Caco-2 (cell line): Measurements from ENCODE around the gene MMP17. TPM values are rescaled to one million over a fixed set of nuclear protein-coding genes. Genes with fewer than 3 reads are reported as not detected.

Experiments used
- BruUV-seq: library from RNA; stranded (reverse); fragments of 400-500 nt; replicated peaks from 2 replicates; lab custom pipeline; 2021; lab: Mats Ljungman, UMichigan
- CTCF ChIA-PET: fragments of 300-600 bp; sonication (Branson Sonifier 250); formaldehyde crosslinking; loops from one replicate; lab custom pipeline; 2022; ENCODE audit warnings: antibody characterized with exemption; lab: Charles Lee
- POLR2A ChIA-PET: fragments of 300-600 bp; sonication (Branson Sonifier 250); formaldehyde crosslinking; loops from one replicate; lab custom pipeline; 2022; ENCODE audit warnings: antibody characterized with exemption; lab: Charles Lee
- DNase-seq, 2 experiments: peaks; one replicate each; pipeline versions ENCODE4 v3.0.0 to v3.0.0-alpha.2; 2020 to 2022
- H3K27me3 ChIP-seq: replicated peaks from 2 replicates; pipeline ENCODE4 v1.6.0; 2011; ENCODE audit warnings: low read length; ENCODE audit not compliant: control insufficient read depth, insufficient read depth
- H3K36me3 ChIP-seq: 2 replicates; pipeline ENCODE4 v1.5.1; 2011; ENCODE audit warnings: low read length; ENCODE audit not compliant: control insufficient read depth, insufficient read depth
- H3K4me1 ChIP-seq: fragments of 250-450 bp; sonication (Bioruptor Pico); 2 replicates; pipeline ENCODE4 v1.5.1; 2020; ENCODE audit warnings: mild to moderate bottlenecking
- H3K4me3 ChIP-seq: 2 replicates; pipeline ENCODE4 v1.5.1; 2011; ENCODE audit warnings: low read depth, mild to moderate bottlenecking, control low read depth, low read length
- H3K9me3 ChIP-seq: fragments of 250-450 bp; sonication (Bioruptor Pico); 2 replicates; pipeline ENCODE4 v1.5.1; 2020; ENCODE audit warnings: mild to moderate bottlenecking, moderate library complexity
- H3K27ac Mint-ChIP-seq: one replicate; pipeline ENCODE4 v1.8.0; 2022; ENCODE audit warnings: mixed read lengths; ENCODE audit not compliant: unreplicated experiment
- H3K27me3 Mint-ChIP-seq: one replicate; pipeline ENCODE4 v1.8.0; 2022; ENCODE audit warnings: mixed read lengths; ENCODE audit not compliant: insufficient read depth, unreplicated experiment
- H3K36me3 Mint-ChIP-seq: one replicate; pipeline ENCODE4 v1.8.0; 2022; ENCODE audit warnings: mild to moderate bottlenecking, mixed read lengths; ENCODE audit not compliant: insufficient read depth, unreplicated experiment
- H3K4me1 Mint-ChIP-seq: one replicate; pipeline ENCODE4 v1.8.0; 2022; ENCODE audit warnings: low read depth, mixed read lengths; ENCODE audit not compliant: unreplicated experiment
- H3K4me3 Mint-ChIP-seq: one replicate; pipeline ENCODE4 v1.8.0; 2022; ENCODE audit warnings: mild to moderate bottlenecking, moderate library complexity, mixed read lengths; ENCODE audit not compliant: unreplicated experiment
- H3K9me3 Mint-ChIP-seq: one replicate; pipeline ENCODE4 v1.8.0; 2022; ENCODE audit warnings: mixed read lengths; ENCODE audit not compliant: unreplicated experiment
- intact Hi-C: fragments of 100-400 bp; cut with micrococcal nuclease; formaldehyde crosslinking; loops from one replicate; pipeline ENCODE4 v1.10.0; 2022; ENCODE audit not compliant: unreplicated experiment
- total RNA-seq: library from RNA; stranded (reverse); gene quantifications from 2 replicates; pipeline ENCODE4 v1.2.3, GENCODE V29; 2022
- TF ChIP-seq, protein P1 (sequence below), 2 experiments: fragments of 200-600 bp in 1 of 2; IDR thresholded peaks; 1 replicate in 1 of 2; 2 replicates in 1 of 2; pipeline versions ENCODE4 v1.5.1 to v1.8.0; 2011 to 2022; ENCODE audit warnings: antibody characterized with exemption in 1 of 2, control low read depth in 1 of 2, inconsistent platforms in 1 of 2, low read depth in 1 of 2, low read length in 1 of 2, mild to moderate bottlenecking in 1 of 2, moderate library complexity in 1 of 2; ENCODE audit not compliant: insufficient read depth in 1 of 2, severe bottlenecking in 1 of 2, unreplicated experiment in 1 of 2

MMP17 gene
- total RNA-seq, 1 experiment from 2014 or later = 4.6 TPM

GRCh38 chr12:131786331-131786730 lies 41.9 kb upstream of the MMP17 start:
- no peaks in the 10 kb centered on the region for H3K9me3 ChIP-seq
- Mint-ChIP-seq H3K4me1 (no peaks in the 10 kb centered on the region), H3K4me3 (no peak overlapping the region), H3K27me3 (no peaks in the 10 kb centered on the region), H3K36me3 (peaks cover 49% of the 10 kb centered on the region), H3K27ac (no peak overlapping the region), H3K9me3 (no peaks in the 10 kb centered on the region)
- no peak overlapping the region for H3K4me3 ChIP-seq
- POLR2A ChIA-PET = no interaction called here
- TF ChIP-seq, protein P1, sequence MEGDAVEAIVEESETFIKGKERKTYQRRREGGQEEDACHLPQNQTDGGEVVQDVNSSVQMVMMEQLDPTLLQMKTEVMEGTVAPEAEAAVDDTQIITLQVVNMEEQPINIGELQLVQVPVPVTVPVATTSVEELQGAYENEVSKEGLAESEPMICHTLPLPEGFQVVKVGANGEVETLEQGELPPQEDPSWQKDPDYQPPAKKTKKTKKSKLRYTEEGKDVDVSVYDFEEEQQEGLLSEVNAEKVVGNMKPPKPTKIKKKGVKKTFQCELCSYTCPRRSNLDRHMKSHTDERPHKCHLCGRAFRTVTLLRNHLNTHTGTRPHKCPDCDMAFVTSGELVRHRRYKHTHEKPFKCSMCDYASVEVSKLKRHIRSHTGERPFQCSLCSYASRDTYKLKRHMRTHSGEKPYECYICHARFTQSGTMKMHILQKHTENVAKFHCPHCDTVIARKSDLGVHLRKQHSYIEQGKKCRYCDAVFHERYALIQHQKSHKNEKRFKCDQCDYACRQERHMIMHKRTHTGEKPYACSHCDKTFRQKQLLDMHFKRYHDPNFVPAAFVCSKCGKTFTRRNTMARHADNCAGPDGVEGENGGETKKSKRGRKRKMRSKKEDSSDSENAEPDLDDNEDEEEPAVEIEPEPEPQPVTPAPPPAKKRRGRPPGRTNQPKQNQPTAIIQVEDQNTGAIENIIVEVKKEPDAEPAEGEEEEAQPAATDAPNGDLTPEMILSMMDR (IDR thresholded peaks at IDR 0.05; ENCODE audit: insufficient read depth in 1 of 2, low read depth in 1 of 2, low read length in 1 of 2, severe bottlenecking in 1 of 2, unreplicated experiment in 1 of 2) = no peak
- DNase-seq = no peak
- BruUV-seq = no TSS peak
- no peaks in the 10 kb centered on the region for H3K36me3 ChIP-seq
- intact Hi-C loops = no loop called here
- H3K27me3 ChIP-seq = no peaks in the 10 kb centered on the region
- CTCF ChIA-PET = no interaction called here
- H3K4me1 ChIP-seq = no peaks in the 10 kb centered on the region

DNA sequence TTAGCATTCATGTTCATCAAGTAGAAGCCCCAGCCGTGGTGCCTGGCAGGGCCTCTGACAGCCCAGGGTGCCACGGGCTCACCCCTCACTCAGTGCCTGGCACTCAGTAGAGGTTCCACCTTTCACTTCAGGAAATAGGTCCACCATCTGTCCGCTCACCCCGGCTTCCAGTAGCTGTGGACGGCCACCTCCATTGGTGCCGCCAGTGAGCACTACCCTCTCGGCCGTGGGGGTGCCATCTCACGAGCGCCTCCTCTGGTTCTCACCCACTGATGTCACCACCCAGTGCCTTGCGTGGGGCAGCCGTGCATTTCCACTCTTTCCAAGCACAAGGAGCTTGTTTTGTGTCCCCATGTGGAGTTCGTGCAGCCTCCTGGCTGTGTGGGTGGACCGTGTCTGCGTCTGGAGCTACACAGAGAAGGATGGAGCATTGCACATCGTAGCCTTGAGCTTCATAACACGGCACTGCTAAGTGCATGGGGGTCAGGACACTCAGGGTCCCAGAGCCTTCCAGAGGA lies 41.0 kb upstream of the MMP17 start:
- no peak overlapping the region for H3K4me3 ChIP-seq
- H3K9me3 Mint-ChIP-seq = no peaks in the 10 kb centered on the region
- H3K36me3 ChIP-seq = no peaks in the 10 kb centered on the region
- CTCF ChIA-PET = no interaction called here
- no peak overlapping the region for H3K27ac Mint-ChIP-seq
- TF ChIP-seq, protein P1 (IDR thresholded peaks at IDR 0.05; ENCODE audit: insufficient read depth in 1 of 2, low read depth in 1 of 2, low read length in 1 of 2, severe bottlenecking in 1 of 2, unreplicated experiment in 1 of 2) = no peak
- H3K4me1 ChIP-seq = no peaks in the 10 kb centered on the region
- no peak overlapping the region for H3K4me3 Mint-ChIP-seq
- POLR2A ChIA-PET = no interaction called here
- H3K27me3 Mint-ChIP-seq = no peaks in the 10 kb centered on the region
- H3K27me3 ChIP-seq = no peaks in the 10 kb centered on the region
- H3K36me3 Mint-ChIP-seq = peaks cover 48% of the 10 kb centered on the region
- intact Hi-C loops = no loop called here
- no peak for DNase-seq
- no peaks in the 10 kb centered on the region for H3K9me3 ChIP-seq
- BruUV-seq = no TSS peak
- H3K4me1 Mint-ChIP-seq = no peaks in the 10 kb centered on the region

DNA sequence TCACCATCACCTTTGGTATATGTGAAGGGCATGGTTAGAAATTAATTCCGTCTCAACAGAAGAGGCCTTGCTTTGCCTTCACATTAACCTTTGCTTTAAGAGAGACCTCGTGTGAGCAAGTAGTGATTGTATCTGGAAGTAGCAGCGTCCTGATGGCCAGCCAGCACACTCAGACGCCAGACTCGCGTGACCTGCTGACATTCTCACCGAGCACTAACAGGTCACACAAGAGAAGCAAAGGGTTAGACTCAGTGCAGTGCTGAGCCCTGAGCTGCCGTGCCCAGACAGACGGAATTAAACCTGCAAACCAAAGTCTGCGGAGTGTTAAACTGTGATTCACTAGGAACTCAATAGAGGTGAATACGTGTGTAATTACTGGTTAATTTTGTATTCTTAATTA lies 40.1 kb upstream of the MMP17 start:
- Mint-ChIP-seq H3K4me1 (no peaks in the 10 kb centered on the region), H3K9me3 (no peaks in the 10 kb centered on the region), H3K4me3 (no peak overlapping the region), H3K27ac (no peak overlapping the region), H3K27me3 (no peaks in the 10 kb centered on the region), H3K36me3 (peaks cover 48% of the 10 kb centered on the region)
- POLR2A ChIA-PET = no interaction called here
- H3K4me3 ChIP-seq = no peak overlapping the region
- H3K27me3 ChIP-seq = no peaks in the 10 kb centered on the region
- H3K9me3 ChIP-seq = no peaks in the 10 kb centered on the region
- H3K4me1 ChIP-seq = no peaks in the 10 kb centered on the region
- CTCF ChIA-PET = no interaction called here
- DNase-seq = no peak
- BruUV-seq = no TSS peak
- TF ChIP-seq, protein P1 (IDR thresholded peaks at IDR 0.05; ENCODE audit: insufficient read depth in 1 of 2, low read depth in 1 of 2, low read length in 1 of 2, severe bottlenecking in 1 of 2, unreplicated experiment in 1 of 2) = no peak
- no peaks in the 10 kb centered on the region for H3K36me3 ChIP-seq
- intact Hi-C loops = no loop called here
